ENCODE data around the gene SMARCD2.
"Not testable (repeated sequence)": the region's sequence is repeated elsewhere in the genome, so short reads cannot be mapped to it uniquely, and the experiment has no call there.

Gene SMARCD2

DNA sequence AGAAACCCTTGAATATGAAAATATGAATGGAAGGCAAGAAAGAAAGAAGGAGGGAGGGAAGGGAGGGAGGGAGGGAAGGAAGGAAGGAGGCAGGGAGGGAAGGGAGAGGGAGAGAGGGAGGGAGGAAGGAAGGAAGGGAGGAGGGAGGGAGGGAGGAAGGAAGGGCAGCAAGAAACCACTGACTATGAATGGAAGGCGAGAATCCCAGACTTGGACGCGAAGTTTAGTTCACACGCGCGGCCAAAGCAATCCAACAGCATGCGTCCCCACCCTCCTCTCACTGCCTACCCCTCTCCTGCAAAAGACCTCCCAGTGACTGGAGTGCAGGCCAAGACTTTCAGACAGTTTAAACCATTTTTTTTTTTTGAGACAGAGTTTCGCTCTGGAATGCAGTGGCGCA, 7.9 kb upstream of the SMARCD2 start:
- no peak for DNase-seq (ENCODE audit: low spot score)

DNA sequence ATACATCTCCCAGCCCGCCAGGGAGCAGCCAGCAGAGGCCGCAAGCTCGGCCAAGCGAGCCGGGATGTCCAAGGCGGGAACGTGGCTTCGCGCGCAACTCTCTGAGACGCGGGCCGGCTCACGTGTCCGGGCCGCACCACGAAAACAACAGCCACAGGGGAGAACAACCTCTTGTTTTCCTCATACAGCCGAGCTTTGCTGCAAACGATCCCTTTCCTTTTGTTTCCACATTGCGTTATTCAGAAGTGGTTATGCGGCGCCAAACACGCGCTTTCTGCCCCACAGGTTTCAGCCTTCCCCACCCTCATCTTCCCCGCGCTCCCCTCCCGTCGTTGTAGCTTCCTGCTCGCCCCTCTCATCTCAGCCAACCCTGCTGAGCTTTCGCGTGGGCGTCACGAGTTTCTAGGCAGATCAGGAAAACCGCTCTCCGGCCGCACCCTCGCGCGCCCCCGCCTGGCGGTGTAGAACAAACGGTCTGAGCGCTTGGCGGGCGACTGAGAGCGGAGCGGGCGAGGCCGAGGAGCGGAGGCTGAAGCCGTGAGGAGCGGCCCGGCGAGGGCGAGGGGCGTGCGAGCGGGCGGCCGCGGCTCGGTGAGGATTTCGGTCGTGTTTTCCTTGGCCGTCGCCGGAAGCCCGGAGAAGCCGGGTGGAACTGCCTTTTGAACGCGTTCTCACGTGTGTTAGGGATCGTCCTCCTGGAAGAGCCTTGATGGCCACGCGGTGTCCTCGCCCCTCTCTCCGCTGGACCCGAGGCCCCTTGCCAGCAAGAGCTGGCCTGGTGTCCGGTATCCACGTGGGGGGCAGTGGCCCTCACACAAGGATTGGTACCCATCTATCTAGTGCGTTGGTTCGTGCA, 6.6 kb upstream of the SMARCD2 start:
- DNase-seq (ENCODE audit: low spot score) = peak; percentile 85

DNA sequence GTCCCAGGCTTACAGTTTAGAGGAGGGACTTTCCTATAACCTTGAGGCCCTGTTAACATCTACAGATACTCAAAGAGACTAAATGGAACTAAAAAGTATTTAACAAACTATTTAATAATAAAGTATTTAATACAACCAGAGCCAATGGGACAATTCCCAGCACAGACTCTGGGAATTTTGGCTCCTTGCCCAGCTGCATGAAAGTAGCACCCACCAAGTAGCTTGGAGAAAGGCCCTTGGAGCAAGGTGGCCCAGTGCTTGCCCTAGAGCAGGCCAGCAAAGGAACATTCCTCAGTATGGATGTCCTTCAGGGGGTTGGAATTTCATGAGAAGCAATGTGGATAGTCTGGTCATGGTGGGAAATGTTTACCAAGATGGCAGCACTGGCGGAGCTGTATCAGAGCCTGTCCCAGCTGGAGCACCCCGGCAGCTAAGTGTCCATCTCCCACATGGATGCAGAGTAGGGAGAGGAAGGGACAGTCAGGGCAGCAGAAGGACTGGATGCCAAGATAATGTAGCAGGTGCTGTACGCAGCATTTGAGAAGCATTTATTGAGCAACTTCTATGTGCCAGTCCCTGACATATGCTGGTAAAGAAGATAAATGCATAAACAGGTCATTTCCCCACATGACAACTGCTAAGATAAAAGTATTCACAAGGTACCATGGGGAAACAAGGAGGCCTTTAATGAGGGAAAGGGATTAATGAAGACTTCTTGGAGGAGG, 5.2 kb upstream of the SMARCD2 start:
- DNase-seq (ENCODE audit: low spot score) = no peak

DNA sequence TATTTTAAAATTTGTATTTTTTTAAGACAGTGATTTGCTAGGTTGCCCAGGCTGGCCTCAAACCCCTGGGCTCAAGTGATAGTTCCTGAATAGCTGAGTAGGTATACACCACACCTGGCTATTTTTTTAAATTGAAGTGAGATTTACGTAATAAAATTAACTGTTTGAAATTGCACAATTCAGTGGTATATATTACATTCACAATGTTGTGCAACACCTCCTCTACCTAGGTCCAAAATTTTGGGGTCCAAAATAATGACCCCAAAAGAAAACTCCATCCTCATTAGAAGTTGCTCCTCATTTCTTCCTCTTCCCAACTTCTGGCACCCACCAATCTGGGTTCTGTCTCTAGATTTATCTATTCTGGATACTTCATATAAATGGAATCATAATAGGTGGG, 3.0 kb upstream of the SMARCD2 start:
- no peak for DNase-seq (ENCODE audit: low spot score)

DNA sequence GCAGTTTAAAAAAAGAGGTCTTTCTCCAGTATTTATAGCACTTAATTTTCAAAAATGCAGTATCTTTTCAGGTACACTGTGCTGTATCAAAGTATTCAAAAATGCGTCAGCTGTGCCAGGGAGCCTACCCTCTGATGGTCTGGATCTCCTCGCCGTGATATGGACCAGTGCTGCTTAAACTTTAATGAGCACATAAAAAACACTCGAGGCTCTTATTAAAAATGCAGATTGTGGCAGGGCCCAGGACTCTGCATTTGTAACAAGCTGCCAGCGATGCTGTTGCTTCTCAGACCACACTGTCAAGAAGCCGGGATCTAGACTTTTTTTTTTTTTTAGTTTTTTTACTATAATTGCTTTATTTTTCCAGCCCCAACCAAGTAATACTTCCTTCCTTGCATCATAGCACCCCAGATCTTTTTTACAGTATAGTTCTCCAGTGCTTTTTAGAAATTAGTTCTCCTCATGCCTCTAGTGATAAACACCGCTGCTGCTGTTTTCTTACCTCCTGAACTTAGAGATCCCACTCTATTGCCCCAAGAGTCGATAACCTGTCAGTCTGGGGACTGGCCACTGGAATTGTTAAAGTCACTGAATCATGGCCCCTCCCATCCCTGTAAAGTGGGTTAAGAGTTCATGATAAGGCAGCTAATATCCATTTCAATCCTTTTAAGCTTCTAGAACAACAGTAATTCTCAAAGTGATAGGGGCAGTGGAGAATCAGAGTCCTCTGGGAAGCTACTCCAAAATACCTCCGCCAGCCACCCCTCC, 1.6 kb upstream of the SMARCD2 start:
- DNase-seq (ENCODE audit: low spot score) = no peak

DNA sequence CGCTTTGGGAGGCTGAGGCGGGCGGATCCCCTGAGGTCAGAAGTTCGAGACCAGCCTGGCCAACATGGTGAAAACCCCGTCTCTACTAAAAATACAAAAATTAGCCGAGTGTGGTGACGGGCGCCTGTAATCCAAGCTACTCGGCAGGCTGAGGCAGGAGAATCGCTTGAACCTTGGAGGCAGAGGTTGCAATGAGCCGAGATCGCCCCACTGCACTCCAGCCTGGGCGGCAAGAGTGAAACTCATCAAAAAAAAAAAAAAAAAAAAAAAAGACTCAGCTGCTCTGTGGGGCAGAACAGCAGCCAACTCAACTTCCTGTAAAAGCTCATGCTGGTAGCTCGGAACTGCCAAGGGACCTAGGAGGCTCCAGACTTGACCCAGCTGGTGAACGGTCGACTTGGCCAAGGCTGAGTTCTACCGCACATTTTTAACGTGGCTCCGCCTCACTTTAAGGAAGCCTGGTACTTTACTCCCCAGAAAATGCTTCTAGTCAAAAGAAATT, 953 bp upstream of the SMARCD2 start:
- DNase-seq (ENCODE audit: low spot score) = not testable (repeated sequence)

DNA sequence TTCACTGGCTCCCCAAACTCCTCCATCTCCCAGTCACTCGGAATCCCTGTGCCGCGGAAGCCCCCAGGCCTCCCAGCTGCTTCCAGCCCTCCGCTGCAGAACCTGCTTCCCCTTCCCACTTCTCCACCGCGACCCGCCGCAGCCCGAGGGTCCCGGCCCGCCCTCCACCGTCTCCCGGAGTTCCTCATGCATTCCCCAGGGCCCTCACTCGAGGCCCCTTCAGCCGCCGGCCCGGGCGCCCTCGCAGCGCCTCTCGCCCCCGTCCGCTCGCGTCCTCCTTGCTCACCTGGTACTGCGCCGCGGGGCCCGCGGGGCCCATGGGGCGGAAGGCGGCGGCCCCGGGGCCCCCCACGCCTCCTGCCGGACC, 329 bp downstream of the SMARCD2 start:
- no peak for DNase-seq (ENCODE audit: low spot score)

DNA sequence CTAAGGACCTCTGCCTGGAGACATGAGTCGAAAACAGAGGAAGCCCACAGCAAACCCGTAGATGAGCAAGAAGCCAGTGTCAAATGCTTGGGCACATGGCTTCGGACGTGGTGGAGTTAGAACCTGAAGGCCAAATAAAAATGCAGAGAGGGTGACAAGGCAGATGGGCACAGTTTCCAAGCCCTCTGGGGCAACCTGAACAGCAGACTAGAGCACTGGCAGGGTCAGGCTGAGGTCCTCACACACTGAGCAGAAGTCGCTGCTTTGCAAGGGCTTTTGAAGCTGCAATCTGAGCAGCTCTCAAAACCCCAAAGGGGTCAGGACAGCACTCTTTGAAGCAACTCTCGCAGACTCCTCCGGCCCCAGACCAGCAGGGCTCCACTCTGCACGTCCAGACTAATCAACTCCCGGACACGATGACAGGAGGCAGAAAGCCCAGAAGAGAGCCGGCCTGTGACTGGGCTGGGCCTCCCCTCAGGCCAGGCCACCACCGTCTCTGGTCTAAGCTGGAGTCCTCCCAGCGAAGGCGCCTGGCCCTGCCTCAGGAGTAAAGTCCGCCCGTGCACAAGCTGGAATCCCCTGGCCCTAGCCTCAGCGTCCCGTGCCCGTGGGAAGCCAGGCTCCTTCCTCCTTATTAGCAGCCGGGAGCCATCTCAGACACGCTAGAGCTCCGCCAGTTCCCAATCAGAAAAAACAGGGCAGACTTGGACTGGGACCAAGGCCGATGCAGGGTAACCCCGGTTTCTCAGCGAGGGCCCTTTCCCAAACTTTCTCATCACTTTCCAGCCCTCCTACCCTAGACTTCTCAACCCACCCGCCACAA, 924 bp downstream of the SMARCD2 start:
- DNase-seq (ENCODE audit: low spot score) = no peak

DNA sequence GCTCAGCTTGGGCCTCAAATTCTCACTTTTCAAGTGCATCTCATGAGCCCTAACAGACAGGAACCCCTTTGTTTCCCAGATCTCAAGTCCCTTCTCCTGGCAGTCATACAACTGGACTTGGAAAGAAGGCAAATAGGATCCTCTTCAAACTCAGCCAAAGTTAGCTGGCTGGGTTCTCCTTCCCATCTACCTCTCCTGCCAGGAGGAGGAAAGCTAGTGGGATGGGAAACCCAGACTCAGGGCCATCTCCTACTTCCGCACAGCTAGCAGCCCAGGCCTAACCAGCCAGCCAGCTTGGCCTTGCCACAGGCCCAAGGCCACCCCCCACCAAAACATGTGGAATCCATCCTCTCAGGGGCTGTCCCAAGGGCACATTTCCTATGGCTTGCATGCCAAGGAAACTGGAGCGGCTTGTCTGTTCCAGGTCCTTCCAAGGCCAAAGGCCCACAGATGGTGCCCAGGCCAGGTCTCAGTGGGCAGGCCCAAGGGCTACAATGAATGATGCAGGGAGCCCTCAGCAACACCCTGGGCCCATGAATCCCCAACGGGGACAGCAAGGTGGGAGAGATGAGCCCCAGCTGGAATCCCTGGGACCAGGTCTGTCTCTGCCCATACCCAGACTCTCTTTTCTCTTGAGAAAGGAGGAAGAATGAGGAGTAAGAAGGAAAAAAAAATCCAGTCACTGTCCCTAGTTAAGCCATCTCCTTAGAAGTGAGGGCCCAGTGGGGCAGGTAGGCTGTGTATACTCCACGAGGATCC, 1.7 kb downstream of the SMARCD2 start:
- DNase-seq (ENCODE audit: low spot score) = no peak

DNA sequence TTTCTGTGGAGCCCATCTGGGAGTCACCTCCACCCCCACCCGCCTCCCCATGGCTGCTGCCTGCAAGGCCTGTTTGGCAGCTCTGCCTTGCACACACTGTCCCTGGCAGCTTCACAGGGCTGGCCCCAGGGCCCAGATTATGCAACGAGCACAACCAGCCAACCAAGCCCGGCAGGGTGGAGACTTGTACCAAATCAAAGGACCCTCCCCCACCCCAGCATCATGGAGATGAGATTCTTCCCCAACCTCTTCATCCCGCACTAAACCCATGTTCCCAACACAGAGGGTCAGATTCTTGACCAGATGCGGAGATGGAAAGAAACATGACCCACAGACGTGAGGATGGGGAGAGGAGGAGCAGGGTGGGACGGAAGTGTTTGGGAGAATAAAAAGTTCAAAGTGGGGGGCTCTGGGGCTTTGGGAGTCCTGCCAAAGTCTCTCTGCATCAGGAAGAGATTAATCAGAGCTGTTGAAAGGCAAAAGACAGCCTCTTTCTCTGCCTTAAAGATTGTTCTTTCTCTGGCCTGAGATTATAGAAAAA, 3.8 kb downstream of the SMARCD2 start:
- DNase-seq (ENCODE audit: low spot score) = peak; percentile 85

DNA sequence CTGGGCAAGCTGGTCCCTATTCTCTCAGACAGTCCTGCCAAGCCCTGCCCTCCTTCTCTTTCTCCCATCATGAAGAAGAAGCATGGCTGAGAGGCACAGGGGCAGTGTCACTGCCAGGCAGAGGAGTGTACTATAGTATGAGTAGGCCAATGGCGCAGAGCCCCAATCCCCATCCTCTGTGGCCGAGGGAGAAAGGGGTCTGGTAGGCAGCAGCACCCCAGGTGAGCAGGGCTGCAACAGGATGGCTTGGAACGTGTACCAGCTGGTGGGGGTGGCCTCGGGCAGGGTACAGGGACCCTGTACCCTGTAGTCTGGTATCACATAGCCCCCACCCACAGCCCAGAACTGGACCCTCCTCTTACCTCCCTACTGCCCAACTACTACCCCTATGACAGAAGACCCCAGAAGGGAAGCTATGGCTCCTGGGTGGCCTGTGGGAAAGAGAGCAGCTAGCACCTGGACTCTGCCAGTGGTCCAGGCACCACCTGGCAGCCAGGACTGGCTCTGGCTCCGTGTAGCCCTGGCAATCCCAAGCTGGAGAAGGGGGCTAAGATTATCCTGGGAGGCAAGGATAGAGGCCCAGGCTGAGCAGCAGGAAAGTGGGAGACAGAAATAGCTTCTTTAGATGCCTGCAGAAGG, 4.4 kb downstream of the SMARCD2 start:
- no peak for DNase-seq (ENCODE audit: low spot score)

DNA sequence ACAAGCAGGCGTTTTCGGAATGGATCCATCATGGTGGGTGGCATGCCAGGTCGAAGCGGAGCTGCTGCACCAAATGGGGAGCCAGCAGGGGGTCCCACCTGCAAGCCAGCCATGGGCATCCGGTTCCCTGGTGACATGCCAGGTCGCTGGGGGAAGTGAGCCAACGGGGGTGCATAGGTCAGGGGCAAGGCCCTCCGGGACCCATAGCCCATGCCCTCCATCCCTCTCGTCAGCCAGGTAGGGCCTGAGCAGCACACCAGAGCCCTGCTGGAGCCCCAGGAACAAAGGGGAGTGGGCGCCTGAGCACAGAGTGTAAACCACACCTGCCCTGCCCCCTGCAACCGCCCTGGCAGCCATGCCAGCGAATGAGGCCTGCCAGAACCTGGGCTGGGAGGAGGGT, 5.0 kb downstream of the SMARCD2 start:
- no peak for DNase-seq (ENCODE audit: low spot score)

DNA sequence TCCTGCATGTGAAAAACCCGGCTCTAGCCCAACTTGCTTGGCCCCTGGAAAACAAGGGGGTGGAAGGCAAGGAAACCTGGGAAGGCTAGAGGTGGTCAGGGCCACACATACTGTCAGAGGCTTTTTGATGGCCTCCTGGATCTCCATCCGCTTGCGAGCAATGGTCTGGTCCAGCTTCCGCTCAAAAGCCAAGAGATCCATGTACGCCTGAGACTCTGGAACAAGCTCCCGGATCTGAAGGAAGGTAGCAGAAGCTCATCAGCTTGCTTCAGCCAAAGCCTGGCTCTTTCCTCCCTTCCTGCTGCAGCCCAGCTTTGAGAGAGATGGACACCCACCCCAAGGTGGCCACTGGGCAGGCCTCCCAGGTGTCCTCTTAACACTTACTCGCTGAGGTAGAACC, 5.7 kb downstream of the SMARCD2 start:
- DNase-seq (ENCODE audit: low spot score) = no peak

DNA sequence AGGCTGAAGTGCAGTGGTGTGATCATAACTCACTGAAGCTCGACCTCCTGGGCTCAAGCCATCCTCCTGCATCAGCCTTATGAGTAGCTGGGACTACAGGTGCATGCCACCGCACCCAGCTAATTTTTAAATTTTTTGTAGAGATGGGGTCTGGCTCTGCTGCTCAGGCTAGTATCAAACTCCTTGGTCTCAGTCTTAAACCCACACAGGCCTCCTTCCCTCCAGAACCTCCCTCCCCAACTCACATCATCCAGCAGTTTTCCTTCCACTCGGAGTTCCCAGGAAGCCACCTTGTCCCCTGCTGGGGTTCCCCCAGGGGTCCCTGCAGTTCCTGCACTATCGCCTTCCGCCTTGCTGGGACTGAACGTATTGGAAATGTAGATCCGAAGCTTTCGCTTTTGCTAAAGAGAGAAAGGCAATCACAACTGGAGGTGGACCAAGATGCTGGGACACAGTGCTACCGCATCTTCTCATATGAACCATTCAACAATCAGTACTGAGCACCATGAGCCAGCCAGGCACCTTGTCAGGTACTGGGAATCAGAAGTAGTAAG, 7.2 kb downstream of the SMARCD2 start:
- no peak for DNase-seq (ENCODE audit: low spot score)

DNA sequence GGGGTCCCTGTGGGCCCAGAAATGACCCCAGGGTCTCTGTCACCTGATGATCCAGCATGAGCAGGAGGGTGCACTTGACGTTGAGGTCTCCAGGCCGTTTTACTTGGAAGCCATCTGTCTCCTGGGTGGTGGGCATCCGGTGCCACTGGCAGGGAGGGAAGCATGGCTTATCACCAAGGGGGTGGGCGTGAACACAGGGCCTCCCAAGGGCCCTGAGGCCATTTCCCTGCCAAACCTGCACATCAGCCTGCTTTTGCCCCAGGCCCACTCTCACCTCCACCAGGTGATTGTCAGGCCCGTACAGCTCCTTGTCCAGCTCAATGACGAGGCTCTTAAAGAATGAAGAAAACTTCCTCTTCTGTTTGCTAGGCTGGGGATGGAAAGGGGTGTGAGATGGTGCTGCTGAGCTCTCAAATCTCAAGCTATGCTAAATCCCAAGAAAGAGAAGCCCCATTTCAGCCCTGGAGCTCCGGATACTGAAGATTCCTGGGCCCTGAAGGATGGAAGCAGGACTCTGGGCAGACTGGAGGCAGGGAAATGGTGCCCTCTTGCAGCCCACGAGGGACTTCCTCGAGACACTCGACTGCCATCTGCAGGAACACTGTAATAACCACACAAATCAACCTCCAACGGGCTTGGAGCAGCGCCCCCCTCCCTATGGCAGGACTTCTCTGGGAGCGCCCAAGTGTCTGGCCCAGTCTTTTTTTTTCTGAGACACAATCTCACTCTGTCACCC, 7.9 kb downstream of the SMARCD2 start:
- DNase-seq (ENCODE audit: low spot score) = peak; percentile 68

DNA sequence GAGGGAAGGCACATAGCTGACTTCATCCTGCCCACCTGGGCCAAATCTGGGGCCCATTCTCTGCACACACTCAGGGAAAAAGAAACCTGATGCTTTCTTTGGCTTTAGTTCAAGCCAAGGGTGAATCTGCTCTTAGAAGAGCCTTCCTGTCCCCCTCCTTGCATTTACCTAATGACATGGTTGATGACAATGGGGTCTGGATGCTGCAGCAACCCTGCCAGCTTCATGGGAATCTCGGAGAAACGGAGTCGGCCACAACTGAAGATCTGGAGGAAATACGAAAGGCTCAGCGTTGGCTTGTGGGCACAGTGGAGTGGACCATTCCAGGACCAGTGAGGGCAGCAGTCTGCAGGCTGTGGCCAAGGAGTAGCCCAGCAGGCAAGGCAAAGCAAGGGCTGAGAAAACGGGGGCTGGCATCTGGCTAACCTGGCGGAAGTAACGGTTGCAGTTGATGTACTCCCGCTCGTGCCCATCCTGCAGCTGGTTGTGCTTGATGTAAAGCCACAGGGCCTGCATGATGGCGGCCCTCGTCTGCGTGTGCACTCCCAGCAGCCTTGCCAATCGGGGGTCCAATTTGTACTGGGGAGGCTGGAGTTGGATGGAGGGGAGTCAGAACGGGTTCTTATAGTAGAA, 8.6 kb downstream of the SMARCD2 start:
- DNase-seq (ENCODE audit: low spot score) = no peak

DNA sequence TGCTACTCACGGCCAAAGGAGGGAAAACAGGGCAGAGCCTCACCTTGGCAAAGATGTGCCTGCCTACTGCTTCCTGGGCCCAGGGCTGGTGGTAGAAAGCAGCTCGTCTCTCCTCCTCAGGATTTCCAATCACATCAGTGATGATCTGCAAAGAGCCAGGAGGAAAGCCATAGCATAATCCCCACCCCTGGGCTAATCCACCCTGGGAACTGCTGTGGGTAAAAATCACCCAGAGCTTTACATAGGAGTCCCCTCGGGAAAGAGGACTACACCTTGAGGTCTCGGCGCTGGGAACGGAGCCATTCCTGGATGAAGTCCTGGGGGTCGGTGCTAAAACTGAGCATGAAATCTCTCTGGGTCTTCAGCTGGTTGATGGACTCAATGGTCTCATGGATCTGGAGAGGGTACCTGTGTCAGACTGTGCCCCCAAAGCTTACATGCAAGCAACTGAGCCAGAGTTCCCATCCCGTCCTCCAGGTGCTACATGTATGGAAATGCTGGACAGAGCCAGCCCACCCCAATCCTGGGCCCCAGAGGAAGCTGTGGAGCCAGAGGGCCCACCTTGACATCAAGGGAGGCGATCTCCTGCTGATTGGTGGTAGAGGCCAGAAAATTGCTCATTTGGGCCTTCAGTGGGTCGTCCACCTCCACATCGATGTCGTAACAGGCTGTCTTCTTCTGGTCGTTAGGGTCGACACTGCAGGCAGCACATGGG, 9.3 kb downstream of the SMARCD2 start:
- DNase-seq (ENCODE audit: low spot score) = no peak

DNA sequence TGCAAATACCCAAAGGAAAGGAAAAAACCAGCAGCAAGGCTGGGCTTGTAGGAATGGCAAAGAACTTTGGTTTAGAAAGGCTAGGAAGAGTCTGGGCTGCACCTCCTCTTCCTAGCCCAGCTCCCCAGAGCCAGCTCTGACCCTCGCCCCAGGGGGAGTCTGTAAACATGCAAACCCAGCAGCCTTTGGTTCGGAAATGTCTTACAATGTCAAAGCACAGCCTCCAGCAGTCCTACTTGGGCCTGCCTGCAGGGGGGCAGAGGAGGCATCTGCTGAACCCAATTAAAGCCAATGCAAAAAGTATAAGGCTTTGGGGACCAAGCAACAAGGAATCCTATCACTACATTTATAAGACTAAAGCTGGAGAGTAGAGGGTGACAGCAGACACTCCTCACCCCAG, 10.0 kb downstream of the SMARCD2 start:
- no peak for DNase-seq (ENCODE audit: low spot score)

Data from putamen (tissue), 1 donor.